BE2C (cell line): Measurements from ENCODE around the gene FAM107B.

Experiments used
- DNase-seq: peaks from one replicate; pipeline ENCODE4 v3.0.0-alpha.2; 2020
- H3K27me3 ChIP-seq: fragments of 250-450 bp; sonication (Bioruptor Pico); 2 replicates; pipeline ENCODE4 v1.5.1; 2020; ENCODE audit warnings: mild to moderate bottlenecking
- H3K36me3 ChIP-seq: fragments of 250-450 bp; sonication (Bioruptor Pico); 2 replicates; pipeline ENCODE4 v1.5.1; 2020; ENCODE audit warnings: mild to moderate bottlenecking
- H3K4me1 ChIP-seq: fragments of 250-450 bp; sonication (Bioruptor Pico); 2 replicates; pipeline ENCODE4 v1.5.1; 2020
- H3K4me3 ChIP-seq: 2 replicates; pipeline ENCODE4 v1.5.1; 2011; ENCODE audit warnings: low read depth, low read length
- H3K9me3 ChIP-seq: fragments of 250-450 bp; sonication (Bioruptor Pico); 2 replicates; pipeline ENCODE4 v1.5.1; 2020
- TF ChIP-seq, protein P1 (sequence below): IDR thresholded peaks from 2 replicates; pipeline ENCODE4 v1.5.1; 2012; ENCODE audit warnings: mild to moderate bottlenecking, low read depth, low read length

FAM107B gene

GRCh38 chr10:14519785-14520184, 254.9 kb downstream of the FAM107B start:
- TF ChIP-seq, protein P1, sequence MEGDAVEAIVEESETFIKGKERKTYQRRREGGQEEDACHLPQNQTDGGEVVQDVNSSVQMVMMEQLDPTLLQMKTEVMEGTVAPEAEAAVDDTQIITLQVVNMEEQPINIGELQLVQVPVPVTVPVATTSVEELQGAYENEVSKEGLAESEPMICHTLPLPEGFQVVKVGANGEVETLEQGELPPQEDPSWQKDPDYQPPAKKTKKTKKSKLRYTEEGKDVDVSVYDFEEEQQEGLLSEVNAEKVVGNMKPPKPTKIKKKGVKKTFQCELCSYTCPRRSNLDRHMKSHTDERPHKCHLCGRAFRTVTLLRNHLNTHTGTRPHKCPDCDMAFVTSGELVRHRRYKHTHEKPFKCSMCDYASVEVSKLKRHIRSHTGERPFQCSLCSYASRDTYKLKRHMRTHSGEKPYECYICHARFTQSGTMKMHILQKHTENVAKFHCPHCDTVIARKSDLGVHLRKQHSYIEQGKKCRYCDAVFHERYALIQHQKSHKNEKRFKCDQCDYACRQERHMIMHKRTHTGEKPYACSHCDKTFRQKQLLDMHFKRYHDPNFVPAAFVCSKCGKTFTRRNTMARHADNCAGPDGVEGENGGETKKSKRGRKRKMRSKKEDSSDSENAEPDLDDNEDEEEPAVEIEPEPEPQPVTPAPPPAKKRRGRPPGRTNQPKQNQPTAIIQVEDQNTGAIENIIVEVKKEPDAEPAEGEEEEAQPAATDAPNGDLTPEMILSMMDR, result no peak
- no peak for DNase-seq
- Histone ChIP-seq H3K4me3 (no peak overlapping the region), H3K9me3 (no peaks in the 10 kb centered on the region), H3K36me3 (peaks cover 19% of the 10 kb centered on the region), H3K27me3 (no peaks in the 10 kb centered on the region), H3K4me1 (no peaks in the 10 kb centered on the region)

DNA sequence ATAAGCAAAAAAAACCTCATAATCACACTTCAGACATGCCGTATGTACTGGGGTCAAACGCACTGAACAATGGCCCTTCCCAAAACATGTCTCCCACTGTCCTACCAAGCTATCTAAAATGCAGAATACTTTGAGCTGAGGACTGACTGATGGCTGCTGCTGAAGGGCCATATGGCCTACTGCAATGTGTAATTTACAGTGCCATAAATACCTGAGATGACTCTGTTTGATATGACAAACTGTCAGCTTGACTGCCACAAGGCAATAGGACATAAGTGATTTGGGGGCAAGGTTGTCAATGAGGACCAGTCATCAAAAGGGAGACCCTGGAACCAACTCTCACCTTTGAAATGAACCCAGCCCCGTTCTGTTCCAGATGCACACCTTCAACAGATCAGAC, 256.5 kb downstream of the FAM107B start:
- Histone ChIP-seq H3K9me3 (no peaks in the 10 kb centered on the region), H3K4me1 (no peaks in the 10 kb centered on the region), H3K27me3 (no peaks in the 10 kb centered on the region), H3K36me3 (peaks cover 19% of the 10 kb centered on the region), H3K4me3 (no peak overlapping the region)
- TF ChIP-seq, protein P1, result no peak
- DNase-seq, result no peak

- no peaks in the 10 kb centered on the region for H3K9me3 ChIP-seq
- H3K36me3 ChIP-seq, result no peaks in the 10 kb centered on the region; the same call in 1 of the 2 replicates
- TF ChIP-seq, protein P1, result no peak
- no peak for DNase-seq
- no peak overlapping the region for H3K4me3 ChIP-seq
- no peaks in the 10 kb centered on the region for H3K4me1 ChIP-seq
- H3K27me3 ChIP-seq, result no peaks in the 10 kb centered on the region
Measured at GRCh38 chr10:14513123-14513522, 261.6 kb downstream of the FAM107B start.

- Histone ChIP-seq H3K36me3 (no peaks in the 10 kb centered on the region; the same call in 1 of the 2 replicates), H3K4me3 (no peak overlapping the region), H3K27me3 (no peaks in the 10 kb centered on the region), H3K9me3 (no peaks in the 10 kb centered on the region), H3K4me1 (no peaks in the 10 kb centered on the region)
- TF ChIP-seq, protein P1, result no peak
- DNase-seq, result no peak
Measured at GRCh38 chr10:14510346-14510745, 264.4 kb downstream of the FAM107B start.

- no peaks in the 10 kb centered on the region for H3K4me1 ChIP-seq
- no peaks in the 10 kb centered on the region for H3K9me3 ChIP-seq
- DNase-seq, result no peak
- H3K36me3 ChIP-seq, result no peaks in the 10 kb centered on the region; the same call in 1 of the 2 replicates
- H3K4me3 ChIP-seq, result no peak overlapping the region
- TF ChIP-seq, protein P1, result no peak
- H3K27me3 ChIP-seq, result no peaks in the 10 kb centered on the region
Measured at GRCh38 chr10:14508725-14509124, 266.0 kb downstream of the FAM107B start.

DNA sequence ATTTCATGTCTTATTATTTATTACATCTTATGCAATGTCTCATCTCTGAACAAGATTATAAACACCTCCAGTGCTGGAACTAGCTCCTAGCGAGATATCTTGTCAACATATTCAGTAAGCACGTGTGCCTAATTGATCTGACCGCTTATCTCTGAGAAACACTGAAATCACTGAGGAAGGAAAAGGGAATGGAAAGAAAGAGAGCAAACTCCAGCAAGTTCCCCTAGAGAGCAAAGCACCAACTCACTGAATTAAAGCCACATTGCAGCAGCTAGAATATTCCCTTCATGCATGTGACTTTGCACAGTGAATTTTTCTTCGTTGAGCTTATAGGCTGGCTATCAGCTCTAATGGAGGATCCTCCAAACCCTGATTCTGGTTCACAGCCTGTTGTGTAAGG, 266.9 kb downstream of the FAM107B start:
- no peaks in the 10 kb centered on the region; the same call in 1 of the 2 replicates for H3K36me3 ChIP-seq
- H3K4me1 ChIP-seq, result no peaks in the 10 kb centered on the region
- no peak overlapping the region for H3K4me3 ChIP-seq
- H3K9me3 ChIP-seq, result no peaks in the 10 kb centered on the region
- TF ChIP-seq, protein P1, result no peak
- no peaks in the 10 kb centered on the region for H3K27me3 ChIP-seq
- no peak for DNase-seq
